Measurements from ENCODE around the gene BFSP2. TPM values are rescaled to one million over a fixed set of nuclear protein-coding genes. Genes with fewer than 3 reads are reported as not detected.

BFSP2 gene
- total RNA-seq, 3 donors from 2014 or later = not detected

DNA sequence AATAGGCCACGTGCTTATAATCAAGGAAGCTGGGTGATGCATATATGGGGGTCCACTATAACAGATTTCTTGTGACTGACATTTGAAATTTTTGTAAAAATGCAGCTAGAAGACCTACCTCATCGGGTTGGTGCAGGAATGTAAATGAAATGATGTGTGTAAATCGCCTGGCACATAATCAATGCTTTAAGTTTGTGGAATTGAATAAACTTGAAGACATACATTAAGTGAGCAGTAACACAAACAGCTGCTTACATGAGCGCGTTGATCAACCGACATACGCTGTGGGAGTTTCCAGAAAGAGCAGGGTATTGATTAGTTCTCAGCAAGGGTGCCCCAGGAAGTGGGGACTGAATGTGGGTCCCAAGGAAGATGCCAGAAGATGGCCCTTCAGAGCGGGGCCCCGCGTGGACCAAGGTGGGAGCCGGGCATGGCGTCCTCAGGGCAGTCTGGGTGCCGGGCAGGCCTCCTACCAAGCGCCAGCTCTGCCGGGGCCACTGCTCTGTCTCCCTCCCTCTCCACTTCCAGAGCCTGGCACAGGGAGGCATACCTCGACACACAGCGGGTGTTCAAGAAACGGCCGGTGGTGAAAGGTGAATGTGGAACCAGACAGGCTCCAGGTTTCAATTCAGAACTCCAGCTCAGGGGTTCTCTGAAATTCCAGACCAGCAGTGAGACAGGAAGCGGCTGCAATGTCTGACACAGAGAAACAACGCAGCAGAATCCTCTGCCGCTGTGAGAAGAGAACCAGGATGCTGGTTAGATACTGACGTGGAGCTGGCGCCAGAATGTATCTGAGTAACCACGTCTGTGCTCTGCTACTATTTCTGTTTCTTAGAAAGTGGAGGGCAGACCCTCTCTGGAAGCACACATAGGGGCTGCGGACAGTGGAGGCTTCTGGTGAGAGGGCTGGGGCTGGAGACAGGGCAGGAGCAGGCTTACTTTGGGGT, 12.6 kb downstream of the BFSP2 start:
- no peak for DNase-seq
- intact Hi-C loops (cut with DNase I, micrococcal nuclease) = no loop called here
- ATAC-seq = peak; percentile 18

DNA sequence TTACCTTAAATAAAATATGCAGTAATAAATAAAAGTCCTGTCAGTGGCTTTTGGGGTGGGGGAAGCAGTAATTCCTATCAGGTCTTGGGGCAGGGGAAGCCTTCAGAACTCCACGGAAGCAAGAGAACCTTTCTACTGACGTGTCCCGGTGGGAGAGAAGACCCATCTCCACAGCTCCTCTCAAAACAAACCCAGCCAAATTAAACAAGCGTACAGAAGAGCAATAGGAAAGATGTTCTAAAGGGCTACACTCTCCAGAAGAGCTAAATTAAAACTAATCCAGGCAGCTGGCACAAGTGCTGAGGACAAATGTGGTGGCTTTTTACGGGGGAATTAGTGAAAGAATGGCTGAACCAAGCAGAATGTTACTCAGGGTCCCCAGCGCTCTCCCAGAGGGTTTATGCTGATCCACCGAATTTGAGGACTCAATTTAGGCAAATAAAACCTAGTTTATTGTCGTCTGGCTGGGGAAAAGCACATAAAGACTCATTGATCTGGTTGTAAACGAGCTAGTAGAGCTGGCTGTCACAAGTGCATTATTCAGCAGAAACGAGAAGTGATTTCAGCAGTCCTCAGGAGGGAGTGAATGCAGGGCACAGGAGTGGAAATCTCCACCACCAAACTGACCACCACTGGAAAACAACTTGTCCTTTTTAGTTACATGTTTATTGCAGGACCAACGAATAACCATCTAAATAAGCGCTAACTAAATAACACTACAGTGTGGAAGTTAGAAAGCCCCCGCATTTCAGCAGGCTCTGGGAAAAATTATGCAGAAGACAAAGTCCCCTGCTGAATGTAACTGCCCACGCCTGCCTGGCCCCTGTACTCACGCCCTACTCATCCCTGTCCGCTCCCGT, 13.5 kb downstream of the BFSP2 start:
- Histone ChIP-seq H3K4me3 (no peak overlapping the region), H3K36me3 (ENCODE audit: low read depth) (no peaks in the 10 kb centered on the region), H3K9me3 (no peaks in the 10 kb centered on the region), H3K4me1 (ENCODE audit: low read depth) (peaks cover 6% of the 10 kb centered on the region)
- intact Hi-C loops (cut with DNase I, micrococcal nuclease) = no loop called here
- TF ChIP-seq, protein P1, sequence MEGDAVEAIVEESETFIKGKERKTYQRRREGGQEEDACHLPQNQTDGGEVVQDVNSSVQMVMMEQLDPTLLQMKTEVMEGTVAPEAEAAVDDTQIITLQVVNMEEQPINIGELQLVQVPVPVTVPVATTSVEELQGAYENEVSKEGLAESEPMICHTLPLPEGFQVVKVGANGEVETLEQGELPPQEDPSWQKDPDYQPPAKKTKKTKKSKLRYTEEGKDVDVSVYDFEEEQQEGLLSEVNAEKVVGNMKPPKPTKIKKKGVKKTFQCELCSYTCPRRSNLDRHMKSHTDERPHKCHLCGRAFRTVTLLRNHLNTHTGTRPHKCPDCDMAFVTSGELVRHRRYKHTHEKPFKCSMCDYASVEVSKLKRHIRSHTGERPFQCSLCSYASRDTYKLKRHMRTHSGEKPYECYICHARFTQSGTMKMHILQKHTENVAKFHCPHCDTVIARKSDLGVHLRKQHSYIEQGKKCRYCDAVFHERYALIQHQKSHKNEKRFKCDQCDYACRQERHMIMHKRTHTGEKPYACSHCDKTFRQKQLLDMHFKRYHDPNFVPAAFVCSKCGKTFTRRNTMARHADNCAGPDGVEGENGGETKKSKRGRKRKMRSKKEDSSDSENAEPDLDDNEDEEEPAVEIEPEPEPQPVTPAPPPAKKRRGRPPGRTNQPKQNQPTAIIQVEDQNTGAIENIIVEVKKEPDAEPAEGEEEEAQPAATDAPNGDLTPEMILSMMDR (IDR thresholded peaks at IDR 0.05) = no peak
- DNase-seq (peak in 1 of 3 donors; percentile 5), ATAC-seq (peak; percentile 62)

More for the DNA sequence above, 12.6 kb downstream of the BFSP2 start:
- no peaks in the 10 kb centered on the region for H3K9me3 ChIP-seq
- H3K4me1 ChIP-seq (ENCODE audit: low read depth) = peaks cover 6% of the 10 kb centered on the region
- H3K36me3 ChIP-seq (ENCODE audit: low read depth) = no peaks in the 10 kb centered on the region
- H3K4me3 ChIP-seq = no peak overlapping the region
- TF ChIP-seq, protein P1 (IDR thresholded peaks at IDR 0.05) = no peak

DNA sequence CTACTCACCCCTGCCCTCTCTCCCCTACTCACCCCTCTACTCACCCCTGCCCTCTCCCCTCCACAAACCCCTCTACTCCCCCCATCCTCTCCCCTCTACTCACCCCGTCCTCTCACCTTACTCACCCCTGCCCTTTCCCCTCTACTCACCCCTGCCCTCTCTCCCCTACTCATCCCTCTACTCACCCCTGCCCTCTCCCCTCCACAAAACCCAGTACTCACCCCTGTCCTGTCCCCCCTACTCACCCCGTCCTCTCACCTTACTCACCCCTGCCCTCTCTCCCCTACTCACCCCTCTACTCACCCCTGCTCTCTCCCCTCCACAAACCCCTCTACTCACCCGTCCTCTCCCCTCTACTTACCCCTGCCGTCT, 14.2 kb downstream of the BFSP2 start:
- ATAC-seq = no peak
- no peak for DNase-seq
- TF ChIP-seq, protein P1 (IDR thresholded peaks at IDR 0.05) = no peak
- intact Hi-C loops (cut with DNase I, micrococcal nuclease) = no loop called here
- no peak overlapping the region for H3K4me3 ChIP-seq
- no peaks in the 10 kb centered on the region for H3K9me3 ChIP-seq
- no peaks in the 10 kb centered on the region for H3K36me3 ChIP-seq (ENCODE audit: low read depth)
- H3K4me1 ChIP-seq (ENCODE audit: low read depth) = peaks cover 6% of the 10 kb centered on the region

DNA sequence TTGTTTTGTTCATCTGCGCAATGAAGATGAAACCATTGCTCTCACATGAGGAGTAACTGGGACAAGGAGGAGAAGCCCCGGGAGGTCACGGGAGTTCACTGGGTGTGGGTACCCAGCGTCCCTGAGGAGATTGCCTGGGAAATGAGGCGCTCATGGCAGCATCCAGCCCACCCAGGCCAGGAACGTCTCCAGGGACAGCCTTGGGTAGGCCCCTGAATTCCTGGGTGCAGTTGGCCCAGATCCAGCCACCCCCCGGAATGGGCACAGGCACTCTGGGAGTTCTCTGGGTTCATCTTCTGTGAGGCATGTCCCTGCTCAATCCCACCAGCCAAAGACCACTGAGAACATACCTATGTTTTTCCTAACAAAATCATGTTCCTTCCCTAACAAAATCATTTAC, 18.5 kb downstream of the BFSP2 start:
- no peaks in the 10 kb centered on the region for H3K9me3 ChIP-seq
- intact Hi-C loops (cut with DNase I, micrococcal nuclease) = no loop called here
- no peak overlapping the region for H3K4me3 ChIP-seq
- TF ChIP-seq, protein P1 (IDR thresholded peaks at IDR 0.05) = no peak
- DNase-seq = no peak
- H3K4me1 ChIP-seq (ENCODE audit: low read depth) = peaks cover 5% of the 10 kb centered on the region
- ATAC-seq = no peak
- H3K36me3 ChIP-seq (ENCODE audit: low read depth) = no peaks in the 10 kb centered on the region

DNA sequence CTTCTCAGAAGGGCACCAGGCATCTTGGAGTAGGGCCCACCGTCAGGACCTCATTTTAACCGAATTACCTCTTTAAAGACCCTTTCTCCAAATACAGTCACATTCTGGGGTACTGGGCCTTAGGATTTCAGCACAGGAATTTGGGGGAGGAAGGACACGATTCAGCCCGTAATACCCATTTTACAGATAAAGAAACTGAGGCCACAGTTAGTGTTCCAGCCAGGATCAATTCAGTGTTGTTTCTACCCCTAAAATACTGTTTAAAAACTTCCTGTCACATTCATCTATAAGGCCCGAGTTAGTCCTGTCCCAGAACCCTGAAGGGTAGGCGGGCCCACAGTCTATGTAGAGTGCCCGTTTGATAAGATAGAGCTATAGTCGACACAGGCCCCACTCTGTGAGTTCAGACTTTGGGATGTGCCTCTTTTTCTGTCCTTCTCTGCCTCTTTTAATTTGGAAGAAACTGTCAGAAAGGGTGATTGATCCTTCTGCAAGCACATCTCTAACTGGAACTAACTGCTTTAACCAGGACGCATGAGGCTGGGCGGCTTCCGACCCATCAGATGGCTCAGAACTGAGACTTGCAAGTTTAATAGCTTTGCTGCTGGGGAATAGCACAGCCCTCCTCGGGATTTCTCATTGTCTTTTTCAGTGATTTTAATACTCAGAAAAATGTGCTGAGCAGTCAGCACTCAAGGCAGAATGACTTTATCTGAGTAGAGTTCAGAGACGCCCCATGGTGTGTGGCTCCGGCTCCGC, 19.5 kb downstream of the BFSP2 start:
- Histone ChIP-seq H3K9me3 (no peaks in the 10 kb centered on the region), H3K4me1 (ENCODE audit: low read depth) (peaks cover 4% of the 10 kb centered on the region), H3K36me3 (ENCODE audit: low read depth) (no peaks in the 10 kb centered on the region), H3K4me3 (no peak overlapping the region)
- ATAC-seq = no peak
- TF ChIP-seq, protein P1 (IDR thresholded peaks at IDR 0.05) = no peak
- intact Hi-C loops (cut with DNase I, micrococcal nuclease) = no loop called here
- DNase-seq = no peak

Data from mucosa of descending colon (tissue), 3 donors.